Stomach (tissue), 4 donors: ENCODE data around the gene BCAR3.

Experiments
- EP300 ChIP-seq: sonication (generic); formaldehyde crosslinking; IDR thresholded peaks from one replicate; pipeline ENCODE4 v1.6.1; 2017; ENCODE audit warnings: antibody characterized with exemption
- POLR2A ChIP-seq, 4 donors: fragments of 450-650 bp; IDR thresholded peaks; one replicate each; pipeline ENCODE4 v1.6.1; 2016; ENCODE audit warnings: antibody characterized with exemption in 4 of 4, control low read depth in 2 of 4, mild to moderate bottlenecking in 1 of 4, moderate library complexity in 1 of 4
- TF ChIP-seq, protein P1 (sequence below), 7 experiments: fragments of 450-650 bp in 4 of 7; fragments of 200-600 bp in 3 of 7; sonication (generic) in 3 of 7; IDR thresholded peaks; one replicate each; pipeline ENCODE4 v1.5.1; 2016 to 2019; ENCODE audit warnings: antibody characterized with exemption in 7 of 7, control low read depth in 2 of 7, mild to moderate bottlenecking in 1 of 7

DNA sequence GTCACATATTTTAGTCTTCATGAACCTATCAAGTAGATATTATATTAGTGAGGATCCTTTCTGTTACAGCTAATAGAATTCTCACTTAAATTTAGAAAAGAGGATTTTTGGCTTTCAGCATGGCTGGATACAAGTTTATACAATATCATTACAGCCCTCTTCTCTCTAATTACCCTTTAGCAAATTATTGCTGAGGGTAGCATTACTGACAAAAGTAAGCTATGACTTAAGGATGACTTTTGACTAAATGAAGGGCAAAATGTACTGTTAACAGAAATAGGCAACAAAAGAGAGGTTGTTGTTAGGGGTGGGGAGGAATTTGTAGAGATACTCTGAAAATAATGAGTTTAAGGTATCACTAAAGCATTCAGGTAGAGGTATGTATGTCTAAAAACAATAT lies 148.0 kb downstream of the BCAR3 start:
- TF ChIP-seq, protein P1, sequence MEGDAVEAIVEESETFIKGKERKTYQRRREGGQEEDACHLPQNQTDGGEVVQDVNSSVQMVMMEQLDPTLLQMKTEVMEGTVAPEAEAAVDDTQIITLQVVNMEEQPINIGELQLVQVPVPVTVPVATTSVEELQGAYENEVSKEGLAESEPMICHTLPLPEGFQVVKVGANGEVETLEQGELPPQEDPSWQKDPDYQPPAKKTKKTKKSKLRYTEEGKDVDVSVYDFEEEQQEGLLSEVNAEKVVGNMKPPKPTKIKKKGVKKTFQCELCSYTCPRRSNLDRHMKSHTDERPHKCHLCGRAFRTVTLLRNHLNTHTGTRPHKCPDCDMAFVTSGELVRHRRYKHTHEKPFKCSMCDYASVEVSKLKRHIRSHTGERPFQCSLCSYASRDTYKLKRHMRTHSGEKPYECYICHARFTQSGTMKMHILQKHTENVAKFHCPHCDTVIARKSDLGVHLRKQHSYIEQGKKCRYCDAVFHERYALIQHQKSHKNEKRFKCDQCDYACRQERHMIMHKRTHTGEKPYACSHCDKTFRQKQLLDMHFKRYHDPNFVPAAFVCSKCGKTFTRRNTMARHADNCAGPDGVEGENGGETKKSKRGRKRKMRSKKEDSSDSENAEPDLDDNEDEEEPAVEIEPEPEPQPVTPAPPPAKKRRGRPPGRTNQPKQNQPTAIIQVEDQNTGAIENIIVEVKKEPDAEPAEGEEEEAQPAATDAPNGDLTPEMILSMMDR (IDR thresholded peaks at IDR 0.05), result no peak
- TF ChIP-seq POLR2A (IDR thresholded peaks at IDR 0.05) (no peak), EP300 (no peak)
